T-helper 2 cell (primary cell): ENCODE measurements around the gene BOLA2.
"Not testable (repeated sequence)": the region's sequence is repeated elsewhere in the genome, so short reads cannot be mapped to it uniquely, and the experiment has no call there.

Experiments
- DNase-seq, 5 experiments: peaks; one replicate each; pipeline versions ENCODE4 v3.0.0 to v3.0.0-alpha.2; 2012 to 2022
- total RNA-seq, 2 donors: gene quantifications; one replicate each; lab custom pipeline; 2026; lab: John Stamatoyannopoulos, UW

The BOLA2 gene
- 0 reads per million in 2 donors for total RNA-seq

- DNase-seq, result not testable (repeated sequence)
These were observed at the start of gene BOLA2, which contains the start of gene SLX1B for GRCh38 chr16:29454269-29454668. Gene BOLA2 (minus strand): TSS chr16:29454351. CDS start chr16:29454253, 98 bp downstream. Gene SLX1B (plus strand): TSS chr16:29454533.

DNA sequence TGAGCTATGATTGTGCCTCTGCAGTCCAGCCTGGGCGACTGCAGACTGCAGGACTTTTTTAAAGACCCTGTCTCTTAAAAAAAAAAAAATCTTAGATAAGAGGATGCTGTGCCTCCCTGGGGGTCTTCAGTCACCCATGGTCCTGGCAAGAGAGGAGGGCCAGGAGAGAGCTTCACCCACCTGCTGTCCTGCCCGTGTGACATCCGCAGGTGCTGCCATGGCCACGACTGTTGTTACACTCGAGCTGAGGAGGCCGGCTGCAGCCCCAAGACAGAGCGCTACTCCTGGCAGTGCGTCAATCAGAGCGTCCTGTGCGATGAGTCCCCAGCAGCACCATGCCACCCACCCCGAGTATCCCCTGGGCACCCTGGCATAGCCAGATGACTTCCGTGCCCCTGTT lies 28.1 kb upstream of the BOLA2 start:
- not testable (repeated sequence) for DNase-seq

DNA sequence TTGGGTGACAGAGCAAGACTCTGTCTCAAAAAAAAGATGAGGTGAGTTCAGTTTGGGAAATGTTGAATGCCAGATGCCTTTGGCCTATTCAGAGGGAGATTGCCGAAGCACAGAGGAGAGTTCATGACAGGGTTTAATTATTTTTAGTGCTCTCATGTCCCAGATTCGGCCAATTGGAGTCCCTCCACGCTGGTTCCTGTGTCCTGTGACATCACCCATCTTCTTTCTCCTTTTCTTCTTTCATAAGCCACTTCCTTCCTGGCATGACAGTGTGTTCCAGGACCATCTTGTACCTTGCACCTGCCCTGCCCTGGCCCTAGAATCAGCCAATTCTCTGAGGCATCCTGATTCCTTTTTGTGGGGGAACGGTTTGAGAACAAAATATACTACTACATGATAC lies 17.9 kb upstream of the BOLA2 start:
- not testable (repeated sequence) for DNase-seq

DNA sequence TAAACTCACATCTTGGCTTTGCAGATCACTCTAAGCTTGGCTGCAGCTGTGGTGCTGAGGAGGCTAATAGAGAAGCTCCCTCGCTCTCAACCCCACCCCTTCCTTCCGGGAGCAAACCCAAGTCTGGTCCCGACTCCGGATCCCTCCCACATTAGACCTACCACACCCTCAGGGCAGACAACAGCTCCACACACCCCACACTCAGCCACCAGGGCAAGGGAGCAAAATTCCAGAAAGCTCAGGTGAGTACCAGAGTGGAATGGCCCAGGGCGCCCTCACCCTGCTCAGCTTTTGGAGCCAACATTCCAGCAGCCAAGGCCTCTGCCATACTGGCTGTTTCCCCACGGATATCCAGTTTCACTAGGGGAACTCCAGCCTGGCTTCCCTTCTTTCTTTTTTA lies 15.5 kb upstream of the BOLA2 start:
- DNase-seq, result peak in 2 of 5 experiments; percentile 42 to 45

DNA sequence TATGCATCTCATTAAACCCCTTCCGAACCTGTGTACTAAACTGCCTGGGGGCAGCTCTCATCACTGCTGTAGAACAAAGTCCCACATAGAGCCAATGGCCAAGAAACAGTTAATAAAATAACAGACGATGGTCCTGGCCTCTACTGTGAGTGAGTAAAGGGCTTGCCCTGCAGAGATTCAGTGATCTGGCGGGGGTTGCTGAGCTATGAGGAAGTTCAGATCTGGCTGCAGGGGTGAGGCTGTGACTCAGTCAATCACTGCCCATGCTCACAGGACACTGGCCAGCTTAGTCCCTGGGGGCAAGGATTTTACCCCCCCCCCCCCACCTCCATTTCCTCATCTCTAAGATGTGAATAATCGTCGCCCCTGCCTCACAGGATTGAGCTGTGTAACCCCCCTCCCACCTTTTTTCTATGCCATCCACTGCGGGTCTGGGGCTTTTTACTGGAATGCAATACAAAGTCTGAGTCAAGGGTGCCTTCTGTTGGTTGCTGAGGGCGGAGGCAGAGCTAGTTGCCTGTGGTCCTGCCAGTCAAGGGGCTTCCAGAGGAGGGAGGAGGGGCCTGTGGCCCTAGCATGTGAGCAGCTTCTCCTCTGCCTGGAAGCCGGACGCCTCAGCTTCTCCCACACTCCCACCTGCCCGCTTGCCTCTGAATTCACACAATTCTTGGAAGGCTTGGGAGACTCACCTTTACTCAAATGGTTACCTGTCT lies 13.7 kb upstream of the BOLA2 start:
- not testable (repeated sequence) for DNase-seq

GRCh38 chr16:29466904-29467303 lies 12.8 kb upstream of the BOLA2 start:
- DNase-seq, result not testable (repeated sequence)

DNA sequence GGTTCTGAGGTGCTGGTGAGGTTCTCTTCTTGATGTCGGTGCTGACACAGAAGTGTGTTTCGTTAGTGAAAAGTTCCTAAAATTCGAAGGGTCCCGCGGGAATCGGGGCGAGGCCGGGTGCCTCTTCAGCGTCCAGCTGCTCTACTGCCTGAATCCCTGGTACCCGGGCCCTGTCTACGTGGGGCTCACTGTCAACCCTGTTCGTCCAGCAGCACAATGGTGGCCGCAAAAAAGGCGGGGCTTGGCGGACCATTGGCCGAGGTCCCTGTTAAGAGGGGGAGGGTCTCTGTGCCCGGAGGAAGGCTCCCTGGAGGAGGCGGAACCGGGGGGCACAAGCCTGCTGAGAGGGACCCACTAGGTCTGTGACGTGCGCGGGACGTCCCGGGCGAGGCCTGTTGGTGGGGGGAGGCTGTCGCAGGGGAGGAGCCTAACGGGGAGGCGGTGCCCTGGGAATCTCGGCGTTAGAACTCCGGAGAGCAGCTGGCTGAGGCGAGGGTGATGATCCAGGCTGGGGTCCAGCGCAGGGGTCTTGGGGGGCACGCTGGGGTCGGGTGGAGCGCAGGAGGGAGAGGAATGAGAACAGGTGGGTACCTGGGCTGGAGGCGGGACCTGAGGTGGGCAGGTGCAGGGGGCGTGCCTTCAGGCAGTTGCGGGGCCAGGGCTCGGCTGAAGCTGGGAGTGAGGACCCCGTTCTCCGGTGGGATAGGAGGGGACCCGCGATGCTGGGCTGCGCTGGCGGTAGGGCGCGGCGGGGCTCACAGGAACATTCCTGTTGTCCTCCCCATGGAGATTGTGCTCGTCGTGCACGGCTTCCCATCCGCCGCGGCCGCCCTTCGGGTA lies 12.1 kb upstream of the BOLA2 start:
- not testable (repeated sequence) for DNase-seq

GRCh38 chr16:29460647-29461030 lies 6.5 kb upstream of the BOLA2 start:
- not testable (repeated sequence) for DNase-seq

DNA sequence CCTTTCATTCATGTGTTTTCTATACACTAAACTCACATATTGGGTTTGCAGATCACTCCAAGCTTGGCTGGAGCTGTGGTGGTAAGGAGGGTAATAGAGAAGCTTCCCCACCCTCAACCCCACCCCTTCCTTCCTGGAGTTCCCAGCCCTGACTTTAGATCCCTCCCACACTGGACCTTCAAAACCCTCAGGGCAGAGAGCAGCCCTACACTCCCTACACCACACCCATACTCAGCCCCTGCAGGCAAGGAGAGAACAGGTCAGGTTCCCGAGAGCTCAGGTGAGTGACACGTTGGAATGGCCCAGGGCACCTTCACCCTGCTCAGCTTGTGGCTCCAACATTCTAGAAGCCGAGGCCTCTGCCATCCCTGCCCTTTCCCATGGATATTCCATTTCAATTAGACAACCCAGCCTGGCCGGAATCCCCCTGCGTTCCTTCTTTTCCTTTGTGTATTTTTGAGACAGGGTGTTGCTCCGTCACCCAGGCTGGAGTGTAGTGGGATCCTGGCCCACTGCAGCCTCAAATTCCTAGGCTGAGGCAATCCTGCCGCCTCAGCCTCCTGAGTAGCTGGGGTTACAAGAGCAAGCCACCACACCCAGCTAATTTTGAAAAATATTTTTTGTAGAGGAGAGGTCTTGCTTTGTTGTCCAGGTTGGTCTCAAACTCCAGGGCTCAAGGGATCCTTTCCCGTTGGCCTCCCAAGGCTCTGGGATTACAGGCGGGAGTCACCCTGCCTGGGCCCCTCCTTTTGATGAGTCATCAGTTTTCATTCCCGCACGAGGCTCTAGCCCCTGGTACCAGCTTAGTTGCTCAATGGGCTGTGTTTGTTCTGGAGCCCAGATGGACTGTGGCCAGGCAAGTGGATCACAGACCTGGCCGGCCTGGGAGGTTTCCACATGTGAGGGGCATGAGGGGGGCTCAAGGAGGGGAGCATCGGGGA lies 5.8 kb upstream of the BOLA2 start, which contains the start of gene SULT1A4:
Gene SULT1A4 (plus strand): TSS at position 208 of the 941 bp plus-strand sequence. CDS start 1,473 bp downstream, outside the sequence.
- not testable (repeated sequence) for DNase-seq

GRCh38 chr16:29457660-29458059 lies 3.5 kb upstream of the BOLA2 start:
- DNase-seq, result not testable (repeated sequence)

GRCh38 chr16:29454828-29455227 lies 677 bp upstream of the BOLA2 start:
- not testable (repeated sequence) for DNase-seq

DNA sequence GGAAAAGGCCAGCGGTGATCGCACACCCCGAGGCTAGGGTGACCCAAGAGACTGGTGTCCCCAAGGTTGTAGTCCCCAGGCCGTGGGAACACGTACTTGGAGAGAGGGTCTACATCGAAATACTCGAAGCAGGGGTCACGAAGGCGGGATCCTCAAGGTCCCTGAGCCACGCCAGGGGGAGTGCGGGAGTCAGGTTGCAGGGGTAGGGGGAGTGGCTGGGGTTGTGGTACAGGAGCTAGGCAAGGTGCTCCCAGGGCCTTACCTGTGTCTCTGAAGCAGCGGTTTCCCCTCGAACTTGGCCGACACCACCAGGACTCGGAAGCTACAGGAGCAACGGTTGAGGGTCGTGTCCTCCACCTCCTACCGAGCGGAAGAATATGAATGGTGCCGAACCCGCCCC lies 397 bp downstream of the BOLA2 start:
- DNase-seq, result not testable (repeated sequence)

GRCh38 chr16:29425390-29425789 lies 28.8 kb downstream of the BOLA2 start:
- DNase-seq, result not testable (repeated sequence)

- DNase-seq, result not testable (repeated sequence)
These were observed 30.6 kb downstream of the BOLA2 start for GRCh38 chr16:29423587-29423986.

DNA sequence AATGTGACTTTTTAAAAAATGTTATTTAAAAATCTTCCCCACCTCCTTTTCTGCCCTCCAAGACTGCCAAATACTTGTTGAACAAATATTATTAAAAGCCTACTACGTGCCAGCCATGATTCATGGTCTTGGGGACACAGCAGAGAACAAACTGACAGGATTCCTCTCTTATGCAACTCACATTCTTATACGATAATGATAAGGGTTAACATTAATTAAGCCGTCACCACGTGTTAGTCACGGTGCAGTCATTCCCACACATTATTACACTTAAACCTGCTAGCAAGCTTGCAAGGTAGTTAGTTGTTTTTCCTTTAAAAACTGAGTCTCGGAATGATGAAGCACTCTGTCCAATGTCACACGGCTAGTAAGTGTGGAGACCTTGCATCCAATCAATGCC lies 48.9 kb downstream of the BOLA2 start:
- DNase-seq, result not testable (repeated sequence)
